Aorta (tissue), 5 donors: ENCODE measurements around the gene SPOCK2. TPM values are rescaled to one million over a fixed set of nuclear protein-coding genes. Genes with fewer than 3 reads are reported as not detected.

Source experiments
- ATAC-seq: fragments of 200-7000 bp; cut with Tn5 transposase; one replicate; pipeline ENCODE4 v1.9.1; 2022; ENCODE audit warnings: moderate library complexity; ENCODE audit not compliant: low FRiP score
- DNase-seq, 2 donors: peaks; one replicate each; pipeline ENCODE4 v3.0.0-alpha.2; 2020
- H3K27ac ChIP-seq, 2 donors: one replicate each; pipeline ENCODE4 v1.5.1; 2013; ENCODE audit warnings: low read length in 2 of 2, mild to moderate bottlenecking in 2 of 2, moderate library complexity in 2 of 2, control low read depth in 1 of 2, inconsistent platforms in 1 of 2, low read depth in 1 of 2
- H3K27me3 ChIP-seq, 2 donors: one replicate each; pipeline ENCODE4 v1.6.1; 2013; ENCODE audit warnings: control low read depth in 1 of 2, low read length in 1 of 2, mild to moderate bottlenecking in 1 of 2, moderate library complexity in 1 of 2; ENCODE audit not compliant: insufficient read depth in 2 of 2, control insufficient read depth in 1 of 2
- H3K36me3 ChIP-seq, 2 donors: one replicate each; pipeline ENCODE4 v1.6.1; 2013; ENCODE audit warnings: control low read depth in 1 of 2, low read length in 1 of 2, mild to moderate bottlenecking in 1 of 2; ENCODE audit not compliant: insufficient read depth in 2 of 2, control insufficient read depth in 1 of 2
- H3K4me1 ChIP-seq, 2 donors: one replicate each; pipeline ENCODE4 v1.6.1; 2013; ENCODE audit warnings: low read length in 2 of 2, control low read depth in 1 of 2, mild to moderate bottlenecking in 1 of 2, moderate library complexity in 1 of 2; ENCODE audit not compliant: insufficient read depth in 2 of 2, control insufficient read depth in 1 of 2
- H3K4me3 ChIP-seq, 2 donors: one replicate each; pipeline ENCODE4 v1.5.1; 2013; ENCODE audit warnings: low read length in 2 of 2, control low read depth in 1 of 2, mild to moderate bottlenecking in 1 of 2
- H3K9me3 ChIP-seq: one replicate; pipeline ENCODE4 v1.6.1; 2013; ENCODE audit warnings: mild to moderate bottlenecking, low read length; ENCODE audit not compliant: control insufficient read depth
- WGBS, 2 donors: extraction: QIAGEN DNeasy Blood & Tissue Kit; methylation state at CpG; one replicate each; pipeline ENCODE4 v1.1.7; 2013; 5-methylcytosine and 5-hydroxymethylcytosine counted together
- intact Hi-C, 2 donors: fragments of 100-400 bp; cut with DNase I; formaldehyde crosslinking; loops; one replicate each; pipeline versions ENCODE4 v1.14.2 to v1.15.0; 2022
- polyA plus RNA-seq, 2 donors: library from polyadenylated mRNA; stranded (reverse); fragments of 200-250 nt; gene quantifications; one replicate each; pipeline ENCODE4 v1.2.3, GENCODE V29; 2013
- total RNA-seq, 2 donors: library from RNA; stranded (reverse); fragmentation: NEBNext Ultra II Directional; extraction: Animal tissue kit (Norgen Biotek cat#: 25700); gene quantifications; one replicate each; pipeline ENCODE4 v1.2.1, GENCODE V29; 2021
- donor health status: healthy with polysubstance abuse.
- donor health status: Bipolar disorder and iron deficiency.
- donor health status: DM: no; HTN: no; CAD: no.
- donor health status: DM: no; HTN: no; CAD: no.
- donor health status: DM: yes; HTN: yes; CAD: no.

Gene SPOCK2
- total and polyA plus RNA-seq, 4 donors = 1.8 to 7.3 (median 3.2) TPM

- DNase-seq (no peak), ATAC-seq (no peak)
- WGBS, 2 donors = 83 to 87% methylated on average over 14 of the region's 14 CpGs
- Histone ChIP-seq H3K4me3 (no peak overlapping the region), H3K27me3 (no peaks in the 10 kb centered on the region), H3K36me3 (no peaks in the 10 kb centered on the region), H3K9me3 (no peaks in the 10 kb centered on the region), H3K4me1 (no peaks in the 10 kb centered on the region), H3K27ac (no peak overlapping the region)
- intact Hi-C loops = no loop called here
Observed at GRCh38 chr10:72080042-72080975, 8.0 kb downstream of the SPOCK2 start.

GRCh38 chr10:72079356-72079755 lies 9.0 kb downstream of the SPOCK2 start:
- intact Hi-C loops = no loop called here
- ATAC-seq (no peak), DNase-seq (no peak)
- H3K4me3 ChIP-seq = no peak overlapping the region
- H3K27me3 ChIP-seq = no peaks in the 10 kb centered on the region
- no peaks in the 10 kb centered on the region for H3K36me3 ChIP-seq
- no peaks in the 10 kb centered on the region for H3K9me3 ChIP-seq
- 89% methylated on average over 5 of the region's 5 CpGs for WGBS, 2 donors
- H3K27ac ChIP-seq = no peak overlapping the region
- H3K4me1 ChIP-seq = no peaks in the 10 kb centered on the region

DNA sequence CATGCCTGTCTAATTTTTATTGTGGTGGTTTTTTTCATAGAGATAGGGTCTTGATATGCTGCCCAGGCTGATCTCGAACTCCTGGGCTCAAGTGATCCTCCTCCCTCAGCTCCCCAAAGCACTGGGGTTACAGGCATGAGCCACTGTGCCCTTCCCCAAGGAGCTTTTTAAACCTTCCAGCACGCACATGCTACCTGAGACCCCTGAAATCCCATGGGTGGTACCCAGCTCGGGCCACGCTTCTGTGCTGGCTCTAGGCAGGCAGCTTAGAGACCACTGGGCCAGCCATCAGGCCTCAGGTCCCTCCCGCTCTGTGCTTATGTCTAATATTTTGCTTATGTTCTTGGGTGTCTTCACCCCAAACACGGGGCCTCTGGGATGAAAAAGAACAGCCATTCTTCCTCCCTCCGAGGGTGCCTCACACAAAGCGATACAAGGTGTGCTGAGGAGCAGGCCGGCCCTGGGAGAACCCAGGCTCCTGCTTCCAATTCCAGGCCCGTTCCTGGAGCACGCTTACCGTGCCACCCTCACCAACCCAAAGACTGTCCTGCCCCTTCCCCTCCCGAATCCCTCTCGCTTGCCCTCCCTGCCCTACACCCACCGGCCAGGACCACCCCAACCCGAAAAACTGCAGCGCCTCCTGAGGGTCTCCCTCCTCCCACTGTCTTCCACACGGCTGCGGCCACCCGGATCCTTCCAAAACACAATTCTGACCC lies 10.9 kb downstream of the SPOCK2 start:
- ATAC-seq = no peak
- H3K4me1 ChIP-seq = no peaks in the 10 kb centered on the region
- H3K27ac ChIP-seq = no peak overlapping the region
- no peaks in the 10 kb centered on the region for H3K27me3 ChIP-seq
- WGBS, 2 donors = 91 to 92% methylated on average over 20 of the region's 20 CpGs
- no peak overlapping the region for H3K4me3 ChIP-seq
- no peaks in the 10 kb centered on the region for H3K9me3 ChIP-seq
- DNase-seq = peak in 1 of 2 donors; percentile 48
- intact Hi-C loops = no loop called here
- no peaks in the 10 kb centered on the region for H3K36me3 ChIP-seq

GRCh38 chr10:72076756-72077155 lies 11.6 kb downstream of the SPOCK2 start:
- Histone ChIP-seq H3K27ac (no peak overlapping the region), H3K4me3 (no peak overlapping the region), H3K27me3 (no peaks in the 10 kb centered on the region), H3K9me3 (no peaks in the 10 kb centered on the region), H3K4me1 (no peaks in the 10 kb centered on the region), H3K36me3 (no peaks in the 10 kb centered on the region)
- ATAC-seq (no peak), DNase-seq (peak in 1 of 2 donors; percentile 44)
- 67 to 69% methylated on average over 5 of the region's 5 CpGs for WGBS, 2 donors
- intact Hi-C loops = no loop called here

- WGBS, 2 donors = 82% methylated on average over 12 of the region's 12 CpGs
- H3K9me3 ChIP-seq = peaks cover 1% of the 10 kb centered on the region
- peak in 1 of 2 donors; percentile 56 for DNase-seq
- no peaks in the 10 kb centered on the region for H3K27me3 ChIP-seq
- no peak overlapping the region for H3K4me3 ChIP-seq
- H3K27ac ChIP-seq = no peak overlapping the region
- intact Hi-C loops = no loop called here
- H3K36me3 ChIP-seq = no peaks in the 10 kb centered on the region
- H3K4me1 ChIP-seq = no peaks in the 10 kb centered on the region
- ATAC-seq = no peak
Observed at GRCh38 chr10:72075376-72076115, 12.8 kb downstream of the SPOCK2 start.

- peak in 1 of 2 donors; percentile 59 for DNase-seq
- H3K27ac ChIP-seq = no peak overlapping the region
- 85% methylated on average over 18 of the region's 18 CpGs for WGBS, 2 donors
- peaks cover 1% of the 10 kb centered on the region for H3K9me3 ChIP-seq
- no peaks in the 10 kb centered on the region for H3K36me3 ChIP-seq
- no peak for ATAC-seq
- intact Hi-C loops = no loop called here
- no peaks in the 10 kb centered on the region for H3K27me3 ChIP-seq
- no peak overlapping the region for H3K4me3 ChIP-seq
- no peaks in the 10 kb centered on the region for H3K4me1 ChIP-seq
Observed at GRCh38 chr10:72074574-72075375, 13.6 kb downstream of the SPOCK2 start.

DNA sequence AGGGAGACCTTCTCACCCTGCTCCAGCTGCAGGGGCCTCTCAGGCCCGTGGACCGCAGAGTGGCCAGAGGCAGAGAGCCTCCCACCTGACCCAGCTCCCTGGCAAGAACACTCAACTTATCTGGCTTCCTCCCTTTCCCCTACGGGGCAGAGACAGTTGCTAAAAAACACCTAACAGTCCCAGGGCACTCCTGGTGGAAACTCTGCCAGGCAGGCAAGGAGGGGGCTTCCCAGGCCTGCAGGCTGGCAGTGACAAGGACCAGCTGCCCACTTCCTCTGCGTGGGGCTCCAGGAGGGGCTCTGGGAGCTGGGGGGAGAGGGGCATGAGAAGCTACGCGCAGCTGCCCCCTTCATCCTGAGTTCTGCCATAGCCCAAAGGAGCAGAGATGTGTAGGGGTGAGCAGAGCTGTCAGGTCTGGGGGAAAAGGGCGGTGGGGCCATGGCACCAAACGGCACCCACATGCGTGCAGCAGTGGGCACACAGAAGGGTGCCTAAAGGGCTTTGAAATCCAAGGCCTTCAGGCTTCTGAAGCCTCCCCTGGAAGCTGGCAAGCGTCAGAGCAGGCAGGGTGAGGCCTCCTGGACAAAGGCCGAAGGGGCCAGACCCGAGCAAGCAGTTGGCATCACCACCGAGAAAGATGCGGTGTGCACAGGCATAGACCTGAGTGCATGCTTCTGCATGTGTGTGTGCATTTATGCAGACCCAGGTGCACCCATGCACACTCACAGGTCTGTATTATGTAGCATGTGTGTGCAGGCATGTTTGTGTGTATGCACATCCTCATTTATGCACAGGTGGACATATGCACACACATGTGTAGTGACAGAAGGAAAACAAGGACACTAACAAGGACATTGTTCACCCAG lies 14.4 kb downstream of the SPOCK2 start:
- Histone ChIP-seq H3K9me3 (peaks cover 1% of the 10 kb centered on the region), H3K4me1 (no peaks in the 10 kb centered on the region), H3K36me3 (no peaks in the 10 kb centered on the region), H3K27me3 (no peaks in the 10 kb centered on the region), H3K4me3 (no peak overlapping the region), H3K27ac (no peak overlapping the region)
- DNase-seq (peak in 1 of 2 donors; percentile 45), ATAC-seq (no peak)
- 73% methylated on average over 14 of the region's 14 CpGs for WGBS, 2 donors
- intact Hi-C loops = no loop called here
